GM19397 (cell line): ENCODE data around the gene CDX1.

Experiments used
- ATAC-seq: cut with Tn5 transposase; IDR thresholded peaks from one replicate; pipeline ENCODE4 v1.9.1; 2021; ENCODE audit warnings: mild to moderate bottlenecking, moderate library complexity; ENCODE audit not compliant: unreplicated experiment

Gene CDX1

GRCh38 chr5:150161242-150162141 lies 5.1 kb upstream of the CDX1 start:
- peak; percentile 67 for ATAC-seq

GRCh38 chr5:150162142-150162513 lies 4.5 kb upstream of the CDX1 start:
- ATAC-seq, result no peak

- ATAC-seq, result no peak
These were observed 3.5 kb upstream of the CDX1 start for GRCh38 chr5:150163035-150163434.

- no peak for ATAC-seq
These were observed 3.0 kb upstream of the CDX1 start for GRCh38 chr5:150163547-150164059.

GRCh38 chr5:150164211-150164980 lies 2.2 kb upstream of the CDX1 start:
- ATAC-seq, result no peak

- no peak for ATAC-seq
These were observed 435 bp upstream of the CDX1 start for GRCh38 chr5:150166037-150166649.

GRCh38 chr5:150167512-150167850 lies 903 bp downstream of the CDX1 start:
- ATAC-seq, result no peak

GRCh38 chr5:150167908-150168307 lies 1.3 kb downstream of the CDX1 start:
- no peak for ATAC-seq

GRCh38 chr5:150168864-150169263 lies 2.3 kb downstream of the CDX1 start:
- no peak for ATAC-seq

GRCh38 chr5:150172145-150172544 lies 5.6 kb downstream of the CDX1 start:
- no peak for ATAC-seq

- ATAC-seq, result no peak
These were observed 6.0 kb downstream of the CDX1 start for GRCh38 chr5:150172556-150172955.

- no peak for ATAC-seq
These were observed 6.6 kb downstream of the CDX1 start for GRCh38 chr5:150173161-150173560.

GRCh38 chr5:150174285-150174684 lies 7.7 kb downstream of the CDX1 start:
- ATAC-seq, result no peak

- ATAC-seq, result no peak
These were observed 8.5 kb downstream of the CDX1 start for GRCh38 chr5:150175076-150175475.

GRCh38 chr5:150175536-150175935 lies 9.0 kb downstream of the CDX1 start:
- ATAC-seq, result no peak

GRCh38 chr5:150176745-150177477 lies 10.3 kb downstream of the CDX1 start:
- ATAC-seq, result no peak

- ATAC-seq, result no peak
These were observed 11.1 kb downstream of the CDX1 start for GRCh38 chr5:150177721-150178120.

- ATAC-seq, result no peak
These were observed 11.7 kb downstream of the CDX1 start for GRCh38 chr5:150178262-150178661.

GRCh38 chr5:150179019-150179620 lies 12.5 kb downstream of the CDX1 start:
- ATAC-seq, result no peak

GRCh38 chr5:150180241-150181026 lies 13.9 kb downstream of the CDX1 start:
- no peak for ATAC-seq
